ENCODE measurements around the gene GOLM1. TPM values are rescaled to one million over a fixed set of nuclear protein-coding genes. Genes with fewer than 3 reads are reported as not detected.

GOLM1 gene
- total RNA-seq, 1 donor from 2014 or later: 111 TPM

DNA sequence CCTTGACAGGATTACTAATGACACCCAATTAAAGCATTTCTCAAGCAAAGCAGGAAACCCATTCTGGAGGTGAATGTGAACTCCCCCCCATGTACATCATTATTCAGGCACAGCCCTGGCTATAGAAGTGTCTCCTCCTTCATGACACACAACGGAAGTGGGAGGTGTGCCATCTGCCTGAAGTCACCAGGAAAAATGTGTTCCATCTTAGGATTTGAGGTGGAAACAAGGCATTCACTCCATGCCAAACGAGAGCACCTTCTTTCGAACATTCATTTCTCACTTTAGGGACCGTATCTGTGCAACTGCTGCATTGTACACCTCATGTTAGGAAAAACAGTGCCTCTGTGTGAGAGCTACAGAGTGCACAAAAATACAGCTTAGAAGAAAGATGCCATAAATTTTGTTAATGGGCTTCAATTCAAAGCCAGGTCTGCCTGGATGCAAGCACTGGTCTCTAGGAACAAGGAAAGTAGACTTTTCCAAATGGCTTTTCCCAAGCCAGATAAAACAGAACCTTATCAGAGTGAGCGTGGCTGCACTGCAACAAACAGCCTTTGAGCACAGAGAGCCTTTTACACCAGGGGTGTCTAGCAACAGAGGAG is 19.4 kb downstream of the GOLM1 start:
- Mint-ChIP-seq H3K9me3 (no peaks in the 10 kb centered on the region), H3K4me1 (peaks cover 12% of the 10 kb centered on the region), H3K27ac (ENCODE audit: unreplicated experiment) (peak overlapping the region; percentile 93), H3K27me3 (ENCODE audit: low read depth) (no peaks in the 10 kb centered on the region), H3K36me3 (ENCODE audit: low read depth) (peaks cover 9% of the 10 kb centered on the region), H3K4me3 (no peak overlapping the region)
- no peak for DNase-seq (ENCODE audit: low read depth, low spot score)
- TF ChIP-seq, protein P1, sequence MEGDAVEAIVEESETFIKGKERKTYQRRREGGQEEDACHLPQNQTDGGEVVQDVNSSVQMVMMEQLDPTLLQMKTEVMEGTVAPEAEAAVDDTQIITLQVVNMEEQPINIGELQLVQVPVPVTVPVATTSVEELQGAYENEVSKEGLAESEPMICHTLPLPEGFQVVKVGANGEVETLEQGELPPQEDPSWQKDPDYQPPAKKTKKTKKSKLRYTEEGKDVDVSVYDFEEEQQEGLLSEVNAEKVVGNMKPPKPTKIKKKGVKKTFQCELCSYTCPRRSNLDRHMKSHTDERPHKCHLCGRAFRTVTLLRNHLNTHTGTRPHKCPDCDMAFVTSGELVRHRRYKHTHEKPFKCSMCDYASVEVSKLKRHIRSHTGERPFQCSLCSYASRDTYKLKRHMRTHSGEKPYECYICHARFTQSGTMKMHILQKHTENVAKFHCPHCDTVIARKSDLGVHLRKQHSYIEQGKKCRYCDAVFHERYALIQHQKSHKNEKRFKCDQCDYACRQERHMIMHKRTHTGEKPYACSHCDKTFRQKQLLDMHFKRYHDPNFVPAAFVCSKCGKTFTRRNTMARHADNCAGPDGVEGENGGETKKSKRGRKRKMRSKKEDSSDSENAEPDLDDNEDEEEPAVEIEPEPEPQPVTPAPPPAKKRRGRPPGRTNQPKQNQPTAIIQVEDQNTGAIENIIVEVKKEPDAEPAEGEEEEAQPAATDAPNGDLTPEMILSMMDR (conservative IDR thresholded peaks at IDR 0.05): no peak

DNA sequence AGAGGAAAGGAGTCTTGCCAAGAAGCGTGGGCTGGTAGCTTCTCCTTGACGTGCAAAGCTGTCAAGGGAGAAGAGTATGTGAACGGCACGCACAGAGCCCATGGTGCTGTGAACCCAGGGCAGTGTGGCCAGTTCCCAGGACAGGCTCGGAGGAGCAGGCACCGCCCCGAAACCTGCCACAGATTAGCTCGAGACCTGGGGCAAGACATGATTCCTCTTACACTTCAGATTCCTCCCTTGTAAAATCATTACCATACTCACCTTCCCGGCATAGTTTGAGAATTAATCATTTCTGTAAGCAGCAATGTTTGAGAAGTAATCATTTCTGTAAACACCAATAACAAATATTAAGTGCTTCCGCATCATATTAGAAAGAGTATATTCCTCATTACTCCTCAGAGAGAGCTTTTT is 19.9 kb downstream of the GOLM1 start:
- Mint-ChIP-seq H3K4me1 (peaks cover 12% of the 10 kb centered on the region), H3K27me3 (ENCODE audit: low read depth) (no peaks in the 10 kb centered on the region), H3K4me3 (no peak overlapping the region), H3K27ac (ENCODE audit: unreplicated experiment) (no peak overlapping the region), H3K36me3 (ENCODE audit: low read depth) (peaks cover 9% of the 10 kb centered on the region), H3K9me3 (no peaks in the 10 kb centered on the region)
- DNase-seq (ENCODE audit: low read depth, low spot score): no peak
- TF ChIP-seq, protein P1 (conservative IDR thresholded peaks at IDR 0.05): no peak

DNA sequence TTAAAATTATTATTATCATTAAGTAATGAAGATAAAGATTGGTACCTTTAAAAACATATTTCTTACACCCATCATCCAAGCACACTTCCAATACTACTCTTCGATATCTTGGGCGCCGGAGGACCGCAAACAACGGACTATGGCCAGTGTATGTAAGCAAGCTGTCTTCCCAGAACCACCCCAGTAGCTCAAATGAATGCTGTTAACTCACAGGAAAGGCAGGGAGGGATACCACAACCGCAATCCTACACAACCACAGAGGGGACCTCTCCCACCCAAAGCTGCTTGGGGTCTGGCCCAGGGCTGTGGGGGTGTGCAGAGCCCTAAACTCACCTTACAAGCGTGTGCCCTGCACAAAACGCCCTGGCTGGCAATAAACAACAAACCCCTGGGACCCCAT is 20.6 kb downstream of the GOLM1 start:
- H3K4me3 Mint-ChIP-seq: no peak overlapping the region
- no peak for DNase-seq (ENCODE audit: low read depth, low spot score)
- TF ChIP-seq, protein P1 (conservative IDR thresholded peaks at IDR 0.05): no peak
- no peaks in the 10 kb centered on the region for H3K27me3 Mint-ChIP-seq (ENCODE audit: low read depth)
- H3K27ac Mint-ChIP-seq (ENCODE audit: unreplicated experiment): no peak overlapping the region
- H3K36me3 Mint-ChIP-seq (ENCODE audit: low read depth): peaks cover 7% of the 10 kb centered on the region
- no peaks in the 10 kb centered on the region for H3K9me3 Mint-ChIP-seq
- peaks cover 12% of the 10 kb centered on the region for H3K4me1 Mint-ChIP-seq

DNA sequence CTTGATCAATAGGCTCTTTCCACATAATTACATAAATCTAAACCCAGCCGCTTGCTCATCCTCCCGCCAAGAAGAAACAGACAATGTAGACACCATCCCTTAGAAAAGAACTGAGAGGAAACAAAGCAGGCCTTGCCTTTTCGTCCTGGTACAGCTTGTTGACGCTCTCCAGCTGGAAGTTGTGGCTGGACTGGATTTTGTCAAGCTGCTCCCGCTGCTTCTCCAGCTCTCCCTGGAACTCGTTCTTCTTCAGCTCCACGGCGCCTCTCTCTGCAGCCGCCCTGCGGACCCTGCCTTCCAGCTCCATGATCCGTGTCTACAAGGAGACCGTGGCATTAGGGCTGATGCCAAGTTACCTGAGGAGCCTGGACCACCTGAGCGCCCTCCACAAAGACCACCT is 22.1 kb downstream of the GOLM1 start:
- Mint-ChIP-seq H3K27me3 (ENCODE audit: low read depth) (no peaks in the 10 kb centered on the region), H3K9me3 (no peaks in the 10 kb centered on the region), H3K27ac (ENCODE audit: unreplicated experiment) (peak overlapping the region; percentile 71), H3K4me3 (no peak overlapping the region), H3K4me1 (peaks cover 12% of the 10 kb centered on the region), H3K36me3 (ENCODE audit: low read depth) (peaks cover 7% of the 10 kb centered on the region)
- TF ChIP-seq, protein P1 (conservative IDR thresholded peaks at IDR 0.05): no peak
- no peak for DNase-seq (ENCODE audit: low read depth, low spot score)

DNA sequence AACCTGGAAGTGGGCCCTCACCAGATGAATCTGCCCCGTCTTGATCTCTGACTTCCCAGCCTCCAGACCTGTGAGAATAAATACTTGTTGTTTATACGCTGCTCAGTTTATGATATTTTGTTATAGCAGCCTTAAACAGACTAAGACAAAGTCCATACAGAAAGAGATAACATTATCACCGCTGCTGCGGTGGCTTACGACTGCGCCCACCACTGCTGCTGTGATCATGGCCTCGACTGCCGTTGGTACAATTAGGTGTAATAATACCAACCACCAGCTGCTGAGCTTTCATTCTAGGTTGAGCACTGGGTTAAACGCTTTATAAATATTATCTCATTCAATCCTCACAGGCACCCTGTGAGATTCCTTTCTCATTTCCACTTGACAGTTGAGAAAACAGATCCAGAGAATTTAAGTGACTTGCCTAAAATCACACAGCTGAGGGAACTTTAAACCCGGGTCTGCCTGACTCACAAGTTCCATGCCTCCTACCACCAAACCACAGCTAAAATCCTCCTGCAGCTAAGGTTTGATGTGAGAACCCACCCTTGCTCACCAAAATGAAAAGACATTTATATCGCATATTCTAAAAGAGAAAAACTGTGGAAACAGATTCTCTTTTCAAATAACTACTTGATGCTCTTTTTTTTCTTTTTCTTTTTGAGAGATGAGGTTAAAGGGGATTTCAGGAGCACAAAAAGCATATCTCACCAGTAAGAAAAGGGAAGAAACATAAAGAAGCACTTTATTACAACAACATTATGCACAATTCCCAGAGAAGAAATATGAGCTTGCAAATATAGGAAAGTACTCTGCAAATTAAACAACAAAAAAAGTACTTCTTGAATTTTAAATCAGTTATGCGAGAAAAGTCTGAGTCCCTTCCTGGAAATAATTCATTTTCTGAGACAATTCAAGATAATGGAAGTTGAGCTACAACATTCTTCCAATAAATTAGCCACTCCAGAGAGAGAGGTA is 23.9 kb downstream of the GOLM1 start:
- no peak overlapping the region for H3K4me3 Mint-ChIP-seq
- peaks cover 7% of the 10 kb centered on the region for H3K36me3 Mint-ChIP-seq (ENCODE audit: low read depth)
- no peak for DNase-seq (ENCODE audit: low read depth, low spot score)
- TF ChIP-seq, protein P1 (conservative IDR thresholded peaks at IDR 0.05): no peak
- no peaks in the 10 kb centered on the region for H3K27me3 Mint-ChIP-seq (ENCODE audit: low read depth)
- no peak overlapping the region for H3K27ac Mint-ChIP-seq (ENCODE audit: unreplicated experiment)
- H3K9me3 Mint-ChIP-seq: no peaks in the 10 kb centered on the region
- peaks cover 12% of the 10 kb centered on the region for H3K4me1 Mint-ChIP-seq
